KMS-11 (cell line): ENCODE data around the gene LIMS1.

ENCODE experiments used
- H2AFZ ChIP-seq: fragments of 200-600 bp; sonication (generic); 2 replicates; pipeline ENCODE4 v1.6.1; 2016; ENCODE audit warnings: antibody characterized with exemption, mixed run types, low read depth
- H3K27ac ChIP-seq: fragments of 200-600 bp; sonication (generic); 2 replicates; pipeline ENCODE4 v1.6.1; 2016; ENCODE audit warnings: mild to moderate bottlenecking, mixed run types
- H3K27me3 ChIP-seq: fragments of 200-600 bp; sonication (generic); 2 replicates; pipeline ENCODE4 v1.6.1; 2017; ENCODE audit warnings: mild to moderate bottlenecking, low read depth, mixed run types, moderate library complexity; ENCODE audit not compliant: insufficient read depth
- H3K36me3 ChIP-seq: fragments of 200-600 bp; sonication (generic); 2 replicates; pipeline ENCODE4 v1.6.1; 2017; ENCODE audit warnings: mild to moderate bottlenecking, mixed run types; ENCODE audit not compliant: insufficient read depth
- H3K4me1 ChIP-seq: fragments of 200-600 bp; sonication (generic); 2 replicates; pipeline ENCODE4 v1.6.1; 2016; ENCODE audit warnings: mild to moderate bottlenecking, low read depth, mixed run types; ENCODE audit not compliant: poor library complexity, severe bottlenecking
- H3K4me2 ChIP-seq: fragments of 200-600 bp; sonication (generic); 2 replicates; pipeline ENCODE4 v1.7.0; 2016; ENCODE audit warnings: mild to moderate bottlenecking, mixed run types
- H3K4me3 ChIP-seq: fragments of 200-600 bp; sonication (generic); IDR thresholded peaks from 2 replicates; pipeline ENCODE4 v1.6.1; 2017; ENCODE audit warnings: low read depth, low read length, mixed read lengths; ENCODE audit not compliant: insufficient read depth
- H3K79me2 ChIP-seq: fragments of 200-600 bp; sonication (generic); 2 replicates; pipeline ENCODE4 v1.6.1; 2016; ENCODE audit warnings: low read depth, mixed run types; ENCODE audit not compliant: insufficient read depth
- H3K9ac ChIP-seq: fragments of 200-600 bp; sonication (generic); 2 replicates; pipeline ENCODE4 v1.6.1; 2016; ENCODE audit warnings: mild to moderate bottlenecking, mixed run types
- H4K20me1 ChIP-seq: fragments of 200-600 bp; sonication (generic); 2 replicates; pipeline ENCODE4 v1.6.1; 2016; ENCODE audit warnings: mild to moderate bottlenecking, mixed run types; ENCODE audit not compliant: insufficient read depth
- CTCF ChIP-seq: fragments of 200-600 bp; sonication (generic); conservative IDR thresholded peaks from 2 replicates; pipeline ENCODE4 v1.6.1; 2017; ENCODE audit warnings: low read depth, mild to moderate bottlenecking, antibody characterized with exemption, low read length, moderate library complexity, mixed read lengths

Gene LIMS1

GRCh38 chr2:108533832-108534583 is at the start of gene LIMS1:
LIMS1 (plus strand) TSS chr2:108534470; CDS start chr2:108534563, 93 bp downstream.
- Histone ChIP-seq H3K4me2 (peak within 1 kb of the TSS; percentile 73), H3K4me3 (peak within 1 kb of the TSS; percentile 36), H2AFZ (peak within 1 kb of the TSS; percentile 75), H3K36me3 (no peaks in the 10 kb centered on the region), H3K27ac (peak within 1 kb of the TSS; percentile 81), H3K27me3 (no peaks in the 10 kb centered on the region), H3K4me1 (peaks cover 9% of the 10 kb centered on the region), H3K9ac (peak within 1 kb of the TSS; percentile 76), H4K20me1 (no peaks in the 10 kb centered on the region), H3K79me2 (peaks cover 28% of the 10 kb centered on the region)
- TF ChIP-seq CTCF, result no peak

- Histone ChIP-seq H3K4me2 (no peak overlapping the region), H3K4me1 (no peaks in the 10 kb centered on the region), H3K79me2 (no peaks in the 10 kb centered on the region), H3K9ac (no peak overlapping the region), H3K27ac (no peak overlapping the region), H2AFZ (no peak overlapping the region), H3K36me3 (no peaks in the 10 kb centered on the region), H4K20me1 (no peaks in the 10 kb centered on the region), H3K27me3 (no peaks in the 10 kb centered on the region), H3K4me3 (no peak overlapping the region)
- TF ChIP-seq CTCF, result no peak
These were observed 49.0 kb upstream of the LIMS1 start for GRCh38 chr2:108485253-108485652.

- Histone ChIP-seq H3K36me3 (no peaks in the 10 kb centered on the region), H3K4me1 (no peaks in the 10 kb centered on the region), H2AFZ (no peak overlapping the region), H3K9ac (no peak overlapping the region), H3K4me3 (no peak overlapping the region), H3K4me2 (no peak overlapping the region), H3K27me3 (no peaks in the 10 kb centered on the region), H3K27ac (no peak overlapping the region), H3K79me2 (no peaks in the 10 kb centered on the region), H4K20me1 (no peaks in the 10 kb centered on the region)
- no peak for TF ChIP-seq CTCF
These were observed 43.7 kb upstream of the LIMS1 start for GRCh38 chr2:108490506-108491122.

GRCh38 chr2:108491848-108492247 is 42.4 kb upstream of the LIMS1 start:
- H3K79me2 ChIP-seq, result no peaks in the 10 kb centered on the region
- no peak overlapping the region for H3K4me2 ChIP-seq
- no peaks in the 10 kb centered on the region for H3K27me3 ChIP-seq
- H3K4me3 ChIP-seq, result no peak overlapping the region
- H3K36me3 ChIP-seq, result no peaks in the 10 kb centered on the region
- H3K4me1 ChIP-seq, result no peaks in the 10 kb centered on the region
- no peak for TF ChIP-seq CTCF
- H3K9ac ChIP-seq, result no peak overlapping the region
- H4K20me1 ChIP-seq, result no peaks in the 10 kb centered on the region
- no peak overlapping the region for H2AFZ ChIP-seq
- H3K27ac ChIP-seq, result no peak overlapping the region
